DMS114 treated with DMSO at 0.1 percent for 48 hours (cell line): ENCODE measurements around the gene GET4.
"Not testable (repeated sequence)": the region's sequence is repeated elsewhere in the genome, so short reads cannot be mapped to it uniquely, and the experiment has no call there.

Experiments
- DNase-seq: peaks from one replicate; lab custom pipeline; 2025; ENCODE audit not compliant: unreplicated experiment; lab: John Stamatoyannopoulos, UW

GET4 gene

DNA sequence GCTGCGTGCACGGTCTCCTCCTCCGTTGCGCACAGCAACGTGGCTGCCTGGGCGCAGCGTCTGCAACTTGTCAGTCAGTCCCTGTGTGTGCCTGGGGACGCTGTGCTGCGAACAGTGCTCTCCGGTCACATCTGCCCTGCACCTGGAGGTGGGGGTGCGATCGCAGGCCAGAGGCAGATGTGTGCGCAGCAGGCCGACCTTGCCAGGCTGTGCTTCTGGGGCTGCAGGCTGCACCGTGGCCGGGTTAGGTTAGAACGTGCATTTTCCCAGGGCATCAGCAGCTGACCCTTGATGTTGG, 8.2 kb upstream of the GET4 start:
- no peak for DNase-seq

DNA sequence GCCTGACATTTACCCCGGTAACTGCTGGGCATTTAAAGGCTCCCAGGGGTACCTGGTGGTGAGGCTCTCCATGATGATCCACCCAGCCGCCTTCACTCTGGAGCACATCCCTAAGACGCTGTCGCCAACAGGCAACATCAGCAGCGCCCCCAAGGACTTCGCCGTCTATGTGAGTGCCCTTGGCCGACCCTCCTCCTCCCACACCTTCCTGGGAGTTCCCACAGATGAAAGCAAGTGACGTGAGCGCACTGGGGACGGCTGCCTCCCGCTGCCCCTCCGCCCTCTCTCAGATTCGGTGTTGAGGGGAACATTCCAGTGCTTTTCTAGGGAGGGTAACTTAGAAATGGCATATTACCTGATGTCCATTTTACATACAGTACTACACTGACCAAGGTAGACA, 7.0 kb upstream of the GET4 start:
- DNase-seq, result no peak

DNA sequence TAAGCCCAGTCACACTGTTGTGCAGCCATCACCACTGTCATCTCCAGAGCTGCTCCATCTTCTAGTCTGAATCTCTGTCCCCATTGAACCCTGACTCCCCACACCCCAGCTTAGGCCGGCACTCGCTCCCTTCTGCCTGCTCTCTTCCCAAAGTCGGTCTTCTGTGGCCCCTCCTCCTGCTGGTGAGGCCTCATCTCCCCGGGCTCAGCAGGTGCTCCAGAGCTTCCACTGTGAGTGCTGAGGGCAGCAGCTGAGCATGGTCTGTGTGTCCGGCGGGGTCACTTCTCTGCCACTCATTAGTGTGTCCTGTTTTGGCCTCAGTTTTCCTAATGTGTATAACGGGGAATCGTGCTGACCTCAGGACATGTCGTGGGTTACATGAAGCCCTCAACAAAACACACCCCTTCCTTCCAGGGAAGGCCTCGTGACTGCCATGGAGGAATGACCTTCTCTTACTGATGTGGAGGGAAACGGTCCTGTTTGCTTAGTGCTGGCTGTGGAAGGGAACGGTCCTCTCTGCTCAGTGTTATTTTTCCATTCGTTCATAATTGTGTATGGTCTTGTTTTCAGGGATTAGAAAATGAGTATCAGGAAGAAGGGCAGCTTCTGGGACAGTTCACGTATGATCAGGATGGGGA, 4.3 kb upstream of the GET4 start:
- DNase-seq, result no peak

DNA sequence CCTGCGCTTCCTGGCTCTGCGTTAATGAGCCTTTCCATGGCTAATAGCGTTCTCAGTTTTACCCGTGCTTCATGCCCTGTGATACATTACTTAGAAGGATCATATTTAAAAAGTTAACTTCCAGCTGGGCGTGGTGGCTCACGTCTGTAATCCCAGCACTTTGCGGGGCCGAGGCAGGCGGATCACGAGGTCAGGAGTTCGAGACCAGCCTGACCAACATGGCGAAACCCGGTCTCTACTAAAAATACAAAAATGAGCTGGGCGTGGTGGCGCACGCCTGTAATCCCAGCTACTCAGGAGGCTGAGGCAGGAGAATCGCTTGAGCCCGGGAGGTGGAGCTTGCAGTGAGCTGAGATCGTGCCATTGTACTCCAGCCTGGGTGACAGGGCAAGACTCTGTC, 3.7 kb upstream of the GET4 start:
- DNase-seq, result not testable (repeated sequence)

DNA sequence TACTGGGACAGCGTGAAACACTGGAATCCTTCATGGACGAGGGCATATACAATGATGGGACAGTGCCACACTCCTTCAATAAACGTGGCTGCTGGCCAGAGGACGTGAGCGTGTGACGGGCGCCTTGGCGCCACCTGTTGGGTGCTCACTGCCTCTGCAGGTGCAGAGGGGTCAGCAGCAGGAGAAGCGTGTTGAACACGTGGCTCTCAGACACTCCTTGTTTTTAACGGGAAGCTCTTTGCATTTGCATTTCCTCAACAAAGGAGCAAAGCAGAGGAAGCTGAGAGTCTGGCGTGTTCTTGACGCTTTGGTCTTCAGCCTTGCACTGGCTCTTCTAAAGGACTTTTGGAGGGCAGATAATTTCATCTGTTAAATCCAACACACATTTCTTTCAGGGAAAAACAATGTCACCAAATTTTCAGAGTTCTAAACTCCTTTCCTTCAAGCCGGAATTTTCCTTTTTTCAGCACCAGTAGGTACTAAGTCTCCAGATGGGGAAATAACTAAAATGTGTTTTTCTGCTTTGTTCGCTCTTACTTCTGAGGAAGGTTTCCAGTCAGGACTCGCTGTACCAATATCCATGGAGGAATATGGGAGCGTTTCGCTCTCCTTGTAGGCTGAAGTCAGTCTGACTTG, 2.9 kb upstream of the GET4 start:
- DNase-seq, result peak; percentile 26

DNA sequence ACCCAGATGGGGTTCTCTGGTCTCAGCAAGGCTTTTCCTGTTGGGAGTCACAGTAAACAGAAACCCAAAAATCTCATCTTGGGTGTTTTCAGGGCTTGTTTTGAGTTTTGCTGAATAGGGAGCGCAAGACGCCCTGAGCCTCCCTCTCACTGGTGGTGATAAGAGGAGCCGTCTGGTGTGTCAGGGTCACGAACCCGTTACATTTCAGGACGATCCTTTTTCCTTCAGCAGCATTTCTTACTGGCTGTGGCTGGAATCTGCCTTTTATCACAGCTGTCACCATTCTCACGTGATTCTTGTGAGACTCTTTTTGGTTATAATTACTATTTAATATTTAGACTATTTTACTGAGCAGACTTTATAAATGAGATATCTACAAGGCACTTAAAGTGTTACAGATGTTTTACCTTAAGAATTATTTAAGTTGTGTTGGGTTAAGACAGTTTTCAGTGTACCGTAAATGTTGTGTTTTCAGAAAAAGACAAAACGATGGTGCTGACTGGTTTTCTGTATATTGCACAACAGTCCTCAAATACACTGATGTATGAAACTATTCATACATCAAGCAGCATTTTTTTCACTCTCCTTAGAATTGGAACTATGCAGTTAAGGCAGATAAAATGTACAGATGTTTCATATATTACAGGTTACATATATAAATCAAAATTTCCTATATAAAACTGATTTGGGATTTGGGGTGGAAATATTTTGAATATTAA, 2.2 kb upstream of the GET4 start:
- DNase-seq, result no peak

DNA sequence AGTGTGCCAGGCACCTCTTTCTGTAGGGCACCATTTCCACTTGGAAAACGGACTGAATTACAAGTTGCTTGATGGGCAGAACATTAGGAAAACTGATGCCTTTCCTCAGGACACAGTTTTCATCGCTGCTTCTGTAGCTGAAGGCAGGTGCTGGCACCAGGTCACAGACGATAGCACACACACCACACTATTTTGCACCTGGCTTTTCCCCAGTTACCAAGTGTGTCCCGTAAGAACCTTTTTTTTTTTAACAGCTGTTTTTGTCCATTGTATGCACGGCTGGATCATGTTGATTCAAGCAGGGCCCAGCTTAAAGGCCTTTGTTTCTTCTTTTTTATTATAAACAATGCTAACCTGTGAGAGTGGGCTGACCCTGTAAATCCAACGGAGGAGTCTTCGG, 1.3 kb upstream of the GET4 start:
- no peak for DNase-seq

DNA sequence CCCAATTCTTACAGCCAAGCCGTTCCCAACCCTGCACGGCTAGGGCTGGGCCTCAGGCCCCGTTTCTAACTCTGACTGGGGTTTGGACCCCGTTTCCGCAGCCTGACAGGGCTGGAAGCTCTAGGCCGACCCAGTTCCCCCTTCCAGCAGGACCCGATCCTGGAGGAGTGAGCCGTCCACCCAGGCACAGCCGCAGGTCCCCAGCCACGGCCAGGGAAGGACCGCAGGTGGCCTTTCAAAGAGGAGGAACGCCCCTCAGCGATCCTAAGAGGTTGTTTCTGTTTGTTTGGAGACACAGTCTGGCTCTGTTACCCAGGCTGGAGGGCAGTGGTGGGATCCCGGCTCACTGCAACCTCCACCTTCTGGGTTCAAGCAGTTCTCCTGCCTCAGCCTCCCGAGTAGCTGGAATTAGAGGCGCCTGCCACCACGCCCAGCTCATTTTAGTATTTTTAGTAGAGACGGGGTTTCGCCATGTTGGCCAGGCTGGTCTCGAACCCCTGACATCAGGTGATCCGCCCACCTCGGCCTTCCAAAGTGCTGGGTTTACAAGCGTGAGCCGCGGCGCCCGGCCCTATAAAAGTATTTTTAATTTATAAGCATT, 778 bp upstream of the GET4 start:
- DNase-seq, result no peak

DNA sequence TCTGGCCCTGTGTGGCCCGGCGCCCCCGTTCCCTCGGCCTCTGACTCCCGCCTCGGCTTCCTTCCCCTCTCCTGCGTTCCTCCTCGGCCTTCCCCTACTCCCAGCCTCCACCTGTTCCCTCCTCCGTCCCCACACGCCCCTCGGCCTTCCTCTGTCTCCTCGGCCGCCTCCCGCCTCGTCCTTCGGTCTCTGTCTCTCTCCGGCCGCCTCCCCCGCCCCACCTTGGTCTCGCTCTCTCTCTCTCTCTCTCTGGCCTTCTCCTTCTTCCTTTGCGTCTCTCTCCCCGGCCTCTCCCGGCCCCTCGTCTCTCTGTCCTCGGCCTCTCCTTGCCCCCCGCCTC, 588 bp downstream of the GET4 start:
- DNase-seq, result no peak

DNA sequence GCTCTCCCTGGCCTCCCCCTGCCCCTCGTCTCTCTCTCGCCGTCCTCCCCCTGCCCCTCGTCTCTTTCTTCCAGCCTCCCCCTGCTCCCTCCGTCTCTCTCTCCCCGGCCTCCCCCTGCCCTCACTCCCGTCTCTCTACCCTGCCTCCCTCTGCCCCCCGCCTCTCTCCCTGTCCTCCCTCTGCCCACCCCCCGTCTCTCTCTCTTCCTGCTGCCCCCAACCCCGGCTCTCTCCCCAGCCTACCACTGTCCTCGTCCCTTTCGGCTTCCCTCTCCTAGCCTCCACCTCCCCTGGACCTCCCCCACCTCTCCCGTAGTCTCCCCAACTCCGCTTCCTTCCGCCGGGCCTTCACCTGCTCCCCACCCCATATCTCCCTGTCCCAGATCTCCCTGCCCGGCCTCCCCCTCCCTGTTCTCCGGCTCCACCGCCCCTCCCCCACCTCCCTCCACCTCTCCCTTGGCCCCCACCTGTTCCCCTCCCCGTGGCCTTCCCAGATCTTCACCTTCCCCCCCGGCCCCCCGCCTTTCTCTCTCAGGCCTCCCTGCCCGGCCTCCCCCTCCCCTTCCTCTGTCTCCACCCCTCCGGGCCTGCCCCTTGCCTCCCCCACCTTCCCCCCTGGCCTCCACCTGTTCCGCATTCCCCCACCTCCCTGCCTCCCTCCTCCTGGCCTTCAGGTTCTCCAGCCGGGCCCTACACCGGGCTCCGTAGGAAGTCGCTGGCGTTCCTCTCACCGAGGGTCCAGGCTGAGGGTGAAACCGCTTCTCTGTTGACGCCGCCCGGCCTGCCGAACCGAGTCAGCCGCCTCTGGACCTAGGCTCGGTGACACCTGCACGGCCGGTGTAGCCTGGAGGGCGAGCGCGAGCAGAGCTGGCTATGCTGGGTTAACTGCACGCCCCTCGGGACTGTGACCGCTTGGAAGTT, 1.2 kb downstream of the GET4 start:
- DNase-seq, result no peak

DNA sequence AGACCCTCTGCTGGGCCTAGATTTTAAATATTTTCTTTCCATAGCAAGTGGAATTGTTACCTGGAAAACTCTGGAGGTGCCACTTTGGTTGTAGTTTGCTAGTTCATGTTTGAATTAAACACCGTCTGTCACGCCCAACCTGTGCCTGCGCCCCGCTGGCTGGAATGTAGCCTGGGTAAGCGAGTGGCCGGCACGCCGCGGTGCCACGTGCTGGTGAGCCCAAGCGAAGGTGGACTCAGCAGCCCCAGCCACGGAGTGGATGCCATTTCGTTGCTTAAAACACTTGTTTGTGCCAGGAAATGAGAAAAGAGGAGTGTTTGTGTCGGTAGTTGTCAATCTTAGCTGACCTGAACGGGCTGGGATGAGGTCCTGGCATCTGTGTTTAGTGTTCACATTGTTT, 2.7 kb downstream of the GET4 start:
- no peak for DNase-seq

DNA sequence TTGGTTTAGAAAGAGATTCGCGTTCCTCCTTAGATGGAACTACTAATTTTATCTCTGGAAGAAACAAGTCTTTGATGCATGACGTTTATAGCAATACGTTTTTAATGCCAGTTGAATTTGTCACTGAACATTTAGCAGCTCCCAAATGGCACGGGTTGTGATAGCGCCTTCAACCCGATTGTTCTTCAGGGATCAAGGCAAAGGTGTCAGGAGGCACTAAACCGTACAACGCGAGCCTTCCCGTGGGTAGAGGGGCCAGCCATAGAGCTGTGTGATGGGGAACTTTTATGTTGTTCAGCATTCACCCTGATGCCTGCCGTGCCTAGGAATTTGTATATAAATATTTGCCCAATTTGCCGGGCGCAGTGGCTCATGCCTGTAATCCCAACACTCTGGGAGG, 3.4 kb downstream of the GET4 start:
- DNase-seq, result no peak

DNA sequence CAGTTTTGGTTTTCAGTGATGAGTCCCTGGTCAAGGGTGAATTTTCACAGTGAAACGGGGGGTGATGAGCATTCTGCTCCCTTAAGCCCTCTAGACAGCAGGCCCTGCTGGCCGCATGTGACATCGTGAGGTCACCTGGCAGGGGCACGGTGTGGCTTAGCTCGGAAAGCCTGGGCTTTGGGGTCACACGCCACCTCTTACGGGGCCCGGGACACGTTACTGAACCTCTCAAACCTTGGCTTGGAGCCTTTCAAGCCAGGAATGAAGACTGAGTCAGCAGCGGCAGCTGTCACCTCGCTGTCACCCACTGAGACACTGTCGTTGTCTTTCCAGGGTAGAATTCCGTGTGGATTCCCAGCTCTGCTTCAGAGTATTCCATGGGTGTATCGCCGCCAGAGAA, 4.1 kb downstream of the GET4 start:
- no peak for DNase-seq

DNA sequence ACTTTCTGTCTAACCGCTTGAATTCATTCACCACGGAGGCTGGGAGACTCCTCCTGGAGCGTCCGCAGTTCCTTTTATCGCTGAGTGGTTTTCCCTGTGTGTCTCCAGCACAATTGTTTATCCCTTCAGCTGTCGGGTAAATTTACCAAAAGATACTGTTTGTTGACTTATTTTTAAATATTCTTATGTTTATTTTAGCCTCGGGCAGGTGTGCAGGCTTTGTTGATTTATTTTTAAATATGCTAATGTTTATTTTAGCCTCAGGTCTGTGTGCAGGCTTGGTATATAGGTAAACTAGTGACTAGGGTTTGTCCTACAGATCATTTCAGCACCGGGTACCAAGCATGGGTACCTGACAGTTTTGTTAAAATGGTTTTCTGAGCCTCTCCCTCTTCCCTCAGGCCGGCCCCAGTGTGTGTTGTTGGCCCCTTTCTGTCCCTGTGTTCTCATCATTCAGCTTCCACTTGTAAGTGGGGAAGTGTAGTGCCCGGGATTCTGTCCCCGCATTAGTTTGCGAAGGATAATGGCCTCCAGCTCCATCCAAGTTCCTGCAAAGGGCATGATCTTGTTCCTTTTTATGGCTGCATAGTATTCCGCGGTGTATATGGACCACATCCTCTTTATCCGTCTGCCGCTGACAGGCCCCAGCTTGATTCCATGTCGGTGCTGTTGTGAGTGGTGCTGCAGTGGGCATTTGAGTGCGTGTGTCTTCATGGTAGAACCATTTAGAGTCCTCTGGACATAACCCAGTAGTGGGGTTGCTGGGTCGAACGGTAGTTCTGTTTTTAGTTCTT, 5.3 kb downstream of the GET4 start:
- DNase-seq, result no peak

DNA sequence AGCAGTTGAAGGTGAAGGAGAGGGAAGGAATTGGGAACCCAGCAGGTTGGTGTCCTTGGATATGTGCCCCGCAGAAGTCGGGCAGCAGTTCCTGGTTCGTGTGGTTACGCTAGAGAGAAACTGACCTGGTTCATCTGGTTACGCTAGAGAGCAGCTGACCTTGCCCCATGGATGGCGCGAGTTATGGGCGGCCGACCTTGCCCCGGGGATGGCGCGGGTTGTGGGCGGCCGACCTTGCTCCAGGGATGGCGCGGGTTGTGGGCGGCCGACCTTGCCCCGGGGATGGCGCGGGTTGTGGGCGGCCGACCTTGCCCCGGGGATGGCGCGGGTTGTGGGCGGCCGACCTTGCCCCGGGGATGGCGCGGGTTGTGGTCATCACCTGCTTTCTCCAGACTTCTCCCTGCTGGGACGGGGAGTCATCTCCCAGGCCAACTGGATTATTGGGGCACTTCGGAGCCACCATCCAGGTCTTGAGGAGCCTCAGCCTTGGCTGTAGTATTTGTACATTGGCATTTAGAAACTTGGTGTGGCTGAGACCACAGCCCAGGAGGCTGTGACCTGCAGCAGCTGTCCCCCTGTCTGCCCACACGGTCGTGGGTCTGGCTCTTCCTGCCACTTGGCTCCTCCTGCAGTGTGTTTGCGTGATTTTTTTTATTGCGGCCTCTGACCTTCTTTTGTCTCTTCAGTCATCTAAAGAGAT, 6.1 kb downstream of the GET4 start:
- DNase-seq, result no peak

DNA sequence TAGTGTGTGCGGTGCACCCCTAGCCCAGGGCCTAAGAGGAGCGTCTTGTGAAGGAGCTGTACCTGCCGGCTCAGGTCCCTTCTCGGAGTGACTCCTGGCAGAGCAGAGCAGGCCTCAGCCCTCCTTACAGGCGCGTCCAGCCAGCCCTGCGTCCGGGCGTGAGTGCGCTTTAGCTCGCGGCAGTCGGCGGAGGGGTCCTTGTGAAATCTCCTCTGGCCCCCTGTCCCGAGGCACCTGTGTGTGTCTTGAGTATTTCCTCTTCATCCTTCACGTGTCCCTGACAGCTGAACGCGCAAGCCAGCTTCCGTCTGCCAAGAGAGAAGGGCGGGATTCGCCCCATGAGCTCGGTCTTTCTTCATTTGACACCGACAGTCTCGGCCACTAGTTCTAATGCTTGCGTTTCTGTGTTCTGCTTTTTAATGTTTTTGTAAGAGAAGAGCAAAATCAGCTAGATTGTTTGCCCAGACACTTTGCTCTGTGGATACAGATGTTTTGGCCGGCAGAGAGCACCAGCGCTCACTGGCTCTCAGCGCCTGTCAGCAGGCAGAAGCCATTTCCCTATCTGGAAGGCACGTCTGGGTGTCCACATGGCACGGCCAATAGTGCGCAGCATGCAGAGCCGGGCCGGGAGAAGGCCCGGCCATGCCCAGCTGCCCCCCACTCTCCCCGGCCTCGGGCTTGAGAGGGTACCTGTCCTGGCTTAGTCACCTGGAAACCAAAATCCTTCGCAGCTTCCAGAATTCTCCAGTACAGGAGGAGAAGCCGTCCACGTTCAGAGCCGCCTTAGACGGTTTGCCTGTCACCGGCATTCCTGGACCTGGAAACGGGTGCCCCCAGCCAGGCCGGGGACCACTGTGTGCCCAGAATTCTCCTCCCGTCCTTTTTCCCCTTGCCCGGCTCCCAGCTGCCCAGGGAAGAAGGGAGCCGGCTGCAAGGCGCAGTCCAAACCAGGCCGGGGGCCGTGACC, 7.0 kb downstream of the GET4 start:
- DNase-seq, result no peak

DNA sequence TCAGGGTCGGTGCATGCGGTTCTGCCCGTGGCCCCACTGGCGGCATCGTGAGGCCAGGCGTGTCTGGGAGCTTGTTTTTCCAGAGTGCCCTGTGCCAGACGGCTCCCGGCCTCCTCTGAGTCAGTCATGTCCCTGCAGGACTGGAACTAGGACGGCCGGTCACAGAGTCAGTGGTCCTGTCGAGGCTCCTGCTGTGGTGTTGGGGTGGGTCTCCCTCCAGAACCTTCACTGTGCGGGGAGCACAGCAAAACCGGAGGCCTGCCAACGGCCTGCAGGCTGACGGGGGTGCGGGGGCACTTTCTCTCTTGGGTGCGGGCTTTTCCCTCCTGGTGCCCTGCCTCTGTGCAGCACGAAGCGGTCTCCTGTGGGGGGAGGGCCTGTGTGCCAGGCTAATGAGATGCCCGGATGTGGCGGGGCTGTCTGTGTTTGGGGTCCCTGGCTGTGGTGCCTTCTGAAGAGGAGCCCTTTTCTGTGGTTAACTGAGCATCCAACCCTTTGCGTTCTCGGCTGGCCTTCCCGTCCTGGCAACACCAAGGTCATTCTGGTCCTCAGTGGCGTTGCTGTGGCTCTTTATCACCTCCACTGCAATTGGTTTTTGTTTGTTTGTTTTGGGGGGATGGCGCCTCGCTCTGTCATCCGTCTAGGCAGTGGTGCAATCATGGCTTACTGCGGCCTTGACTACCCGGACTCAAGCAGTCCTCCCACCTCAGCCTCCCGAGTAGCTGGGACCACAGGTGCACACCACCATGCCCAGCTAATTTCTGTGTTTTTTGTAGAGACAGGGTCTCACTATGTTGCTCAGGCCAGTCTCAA, 8.0 kb downstream of the GET4 start:
- no peak for DNase-seq

DNA sequence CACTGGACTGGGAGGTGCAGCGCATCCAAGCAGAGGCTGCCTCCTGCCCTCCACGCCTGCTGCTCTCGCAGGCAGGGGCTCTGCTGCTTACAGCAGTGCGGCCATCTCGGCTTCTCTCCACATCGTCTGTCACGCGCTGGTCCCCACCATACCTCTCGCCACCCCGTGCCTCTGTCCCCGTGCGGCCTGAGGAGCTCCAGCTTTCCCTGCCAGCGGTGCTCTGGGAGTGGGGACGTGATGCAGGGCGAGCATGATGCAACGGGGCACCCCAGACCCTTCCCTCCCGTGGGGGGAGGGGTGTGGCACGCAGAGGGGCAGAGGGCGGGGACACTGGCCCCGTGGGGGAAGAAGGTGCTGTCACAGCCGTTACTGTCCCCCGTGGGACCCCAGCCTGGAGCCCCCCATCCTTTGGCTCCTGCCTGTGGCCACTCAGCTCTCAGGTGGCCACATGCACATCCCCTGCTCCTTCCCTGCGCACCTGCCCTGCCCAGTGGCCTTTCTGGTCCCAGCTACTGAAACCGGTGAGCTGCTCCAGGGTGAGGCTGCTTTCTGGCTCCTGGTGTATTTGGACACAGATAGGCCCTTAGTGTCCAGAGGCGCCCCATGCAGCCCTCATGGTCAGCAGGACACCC, 9.0 kb downstream of the GET4 start:
- no peak for DNase-seq
